Stimulated activated CD8-positive, alpha-beta memory T cell treated with anti-CD3 and anti-CD28 coated beads, Interleukin-15, amount 100 ng/mL, for 4 hours (primary cell): Measurements from ENCODE around the gene PEX16.

ENCODE experiments used
- DNase-seq, 2 donors: peaks; one replicate each; pipeline ENCODE4 v3.0.0-alpha.2; 2020; ENCODE audit warnings: low read depth in 2 of 2

The PEX16 gene

GRCh38 chr11:45899086-45899447 lies 18.6 kb downstream of the PEX16 start:
- DNase-seq = no peak

- DNase-seq = no peak
These were observed 20.1 kb downstream of the PEX16 start for GRCh38 chr11:45897556-45897955.

- no peak for DNase-seq
These were observed 21.2 kb downstream of the PEX16 start for GRCh38 chr11:45896422-45896984.

GRCh38 chr11:45895553-45896259 lies 22.0 kb downstream of the PEX16 start:
- DNase-seq = no peak

- no peak for DNase-seq
These were observed 23.0 kb downstream of the PEX16 start for GRCh38 chr11:45894555-45895247.

- no peak for DNase-seq
These were observed 24.8 kb downstream of the PEX16 start for GRCh38 chr11:45892856-45893255.

- no peak for DNase-seq
These were observed 26.7 kb downstream of the PEX16 start for GRCh38 chr11:45890886-45891550.

- DNase-seq = no peak
These were observed 27.7 kb downstream of the PEX16 start for GRCh38 chr11:45889966-45890365.

- DNase-seq = no peak
These were observed 28.1 kb downstream of the PEX16 start for GRCh38 chr11:45889555-45889954.

- no peak for DNase-seq
These were observed 30.1 kb downstream of the PEX16 start for GRCh38 chr11:45887587-45887986.

GRCh38 chr11:45886816-45887520 lies 30.7 kb downstream of the PEX16 start:
- no peak for DNase-seq

- no peak for DNase-seq
These were observed 31.6 kb downstream of the PEX16 start for GRCh38 chr11:45885921-45886721.

GRCh38 chr11:45885274-45885920 lies 32.3 kb downstream of the PEX16 start, which contains the start of gene MAPK8IP1:
MAPK8IP1 (plus strand) TSS chr11:45885651; CDS start chr11:45885821, 170 bp downstream.
- peak in 1 of 2 donors; percentile 24 for DNase-seq

- no peak for DNase-seq
These were observed 33.0 kb downstream of the PEX16 start for GRCh38 chr11:45884596-45885185.

GRCh38 chr11:45881708-45882368 lies 35.8 kb downstream of the PEX16 start:
- DNase-seq = no peak

GRCh38 chr11:45880772-45881570 lies 36.7 kb downstream of the PEX16 start:
- no peak for DNase-seq

GRCh38 chr11:45879803-45880686 lies 37.6 kb downstream of the PEX16 start:
- DNase-seq = no peak

- no peak for DNase-seq
These were observed 39.8 kb downstream of the PEX16 start for GRCh38 chr11:45877845-45878244.
